Stimulated activated CD8-positive, alpha-beta memory T cell treated with anti-CD3 and anti-CD28 coated beads, Interleukin-2, amount 100 ng/mL, for 1 hour (primary cell): ENCODE measurements around the gene CHCT1.
"Not testable (repeated sequence)": the region's sequence is repeated elsewhere in the genome, so short reads cannot be mapped to it uniquely, and the experiment has no call there.

Source experiments
- DNase-seq, 2 donors: peaks; one replicate each; pipeline ENCODE4 v3.0.0-alpha.2; 2020; ENCODE audit warnings: low read depth in 2 of 2

CHCT1 gene

GRCh38 chr17:60398227-60398959 lies 23.9 kb upstream of the CHCT1 start:
- no peak for DNase-seq

- DNase-seq = no peak
Measured at GRCh38 chr17:60401819-60402218, 20.5 kb upstream of the CHCT1 start.

GRCh38 chr17:60403523-60403810 lies 18.8 kb upstream of the CHCT1 start:
- no peak for DNase-seq

GRCh38 chr17:60403962-60404361 lies 18.3 kb upstream of the CHCT1 start:
- no peak for DNase-seq

GRCh38 chr17:60406887-60407286 lies 15.4 kb upstream of the CHCT1 start:
- no peak for DNase-seq

- no peak for DNase-seq
Measured at GRCh38 chr17:60410001-60410400, 12.3 kb upstream of the CHCT1 start.

- DNase-seq = no peak
Measured at GRCh38 chr17:60412701-60413100, 9.6 kb upstream of the CHCT1 start.

- DNase-seq = no peak
Measured at GRCh38 chr17:60415146-60415545, 7.1 kb upstream of the CHCT1 start.

- no peak for DNase-seq
Measured at GRCh38 chr17:60416368-60416925, 5.8 kb upstream of the CHCT1 start.

- DNase-seq = not testable (repeated sequence)
Measured at GRCh38 chr17:60419003-60419402, 3.3 kb upstream of the CHCT1 start.

- DNase-seq = not testable (repeated sequence)
Measured at GRCh38 chr17:60419875-60420274, 2.4 kb upstream of the CHCT1 start.

- DNase-seq = peak; percentile 50 to 52
Measured at GRCh38 chr17:60421273-60422161, 772 bp upstream of the CHCT1 start.

- no peak for DNase-seq
Measured at GRCh38 chr17:60423865-60424264, 1.6 kb downstream of the CHCT1 start.

- DNase-seq = no peak
Measured at GRCh38 chr17:60425626-60426025, 3.3 kb downstream of the CHCT1 start.

- DNase-seq = no peak
Measured at GRCh38 chr17:60426596-60426995, 4.3 kb downstream of the CHCT1 start.

GRCh38 chr17:60428491-60428890 lies 6.2 kb downstream of the CHCT1 start:
- DNase-seq = not testable (repeated sequence)

GRCh38 chr17:60430561-60430960 lies 8.3 kb downstream of the CHCT1 start:
- not testable (repeated sequence) for DNase-seq

- not testable (repeated sequence) for DNase-seq
Measured at GRCh38 chr17:60433021-60433997, 11.0 kb downstream of the CHCT1 start.

- peak; percentile 19 to 26 for DNase-seq
Measured at GRCh38 chr17:60435244-60436167, 13.2 kb downstream of the CHCT1 start.

- DNase-seq = no peak
Measured at GRCh38 chr17:60436676-60437075, 14.4 kb downstream of the CHCT1 start.

- no peak for DNase-seq
Measured at GRCh38 chr17:60439501-60439900, 17.2 kb downstream of the CHCT1 start.
